HG02943 (cell line): ENCODE measurements around the gene PXDN.
"Not testable (repeated sequence)": the region's sequence is repeated elsewhere in the genome, so short reads cannot be mapped to it uniquely, and the experiment has no call there.

Source experiments
- ATAC-seq: cut with Tn5 transposase; IDR thresholded peaks from one replicate; pipeline ENCODE4 v1.9.1; 2021; ENCODE audit warnings: mild to moderate bottlenecking, low read depth, moderate library complexity; ENCODE audit not compliant: unreplicated experiment

Gene PXDN

DNA sequence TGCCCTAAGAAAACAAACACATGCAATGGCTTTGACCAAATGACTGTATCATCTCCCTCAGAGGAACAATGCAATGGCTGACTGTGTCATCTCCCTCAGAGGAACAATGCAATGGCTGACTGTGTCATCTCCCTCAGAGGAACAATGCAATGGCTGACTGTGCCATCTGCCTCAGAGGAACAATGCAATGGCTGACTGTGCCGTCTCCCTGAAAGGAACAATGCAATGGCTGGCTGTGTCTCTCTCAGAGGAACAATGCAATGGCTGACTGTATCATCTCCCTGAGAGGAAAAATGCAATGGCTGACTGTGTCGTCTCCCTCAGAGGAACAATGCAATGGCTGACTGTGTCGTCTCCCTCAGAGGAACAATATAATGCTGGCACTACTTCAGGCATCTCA lies 122.3 kb downstream of the PXDN start:
- ATAC-seq: not testable (repeated sequence)

GRCh38 chr2:1621501-1621900 lies 122.8 kb downstream of the PXDN start:
- no peak for ATAC-seq

DNA sequence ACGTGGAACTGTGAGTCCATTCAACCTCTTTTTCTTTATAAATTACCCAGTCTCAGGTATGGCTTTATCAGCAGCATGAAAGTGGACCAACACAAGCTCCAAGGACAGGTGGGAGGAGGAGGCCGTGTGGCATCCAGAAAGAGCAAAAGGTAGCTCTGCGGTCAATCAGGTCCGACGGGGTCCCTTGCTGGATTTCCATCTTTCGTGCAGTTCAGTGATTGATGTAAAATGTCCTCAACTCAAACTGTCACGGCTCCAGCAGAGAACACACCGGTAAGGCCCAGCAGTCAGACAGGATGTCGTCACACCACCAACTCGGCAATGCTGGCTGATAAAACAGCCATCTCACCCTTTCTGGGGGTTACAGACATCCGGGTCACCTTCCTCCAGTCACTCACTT lies 123.3 kb downstream of the PXDN start:
- no peak for ATAC-seq

DNA sequence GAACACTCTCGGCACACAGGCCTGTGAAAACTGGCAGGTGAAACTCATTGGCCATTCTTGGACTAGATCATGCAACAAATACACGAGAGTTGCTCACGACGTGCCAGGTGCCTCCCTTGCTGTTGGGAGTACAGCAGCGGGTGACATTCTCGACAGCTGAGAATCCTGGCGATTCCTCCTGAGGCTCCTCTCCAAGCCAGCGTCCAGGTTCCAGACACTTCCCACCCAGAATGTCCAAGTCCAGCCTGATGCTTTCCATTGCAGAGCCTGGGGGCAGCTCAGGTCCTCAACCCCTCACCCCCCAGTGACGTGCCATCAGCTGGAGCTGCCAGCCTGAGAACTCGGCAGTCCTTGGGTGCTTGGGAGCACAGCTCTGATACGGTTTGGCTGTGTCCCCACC lies 124.2 kb downstream of the PXDN start:
- no peak for ATAC-seq

DNA sequence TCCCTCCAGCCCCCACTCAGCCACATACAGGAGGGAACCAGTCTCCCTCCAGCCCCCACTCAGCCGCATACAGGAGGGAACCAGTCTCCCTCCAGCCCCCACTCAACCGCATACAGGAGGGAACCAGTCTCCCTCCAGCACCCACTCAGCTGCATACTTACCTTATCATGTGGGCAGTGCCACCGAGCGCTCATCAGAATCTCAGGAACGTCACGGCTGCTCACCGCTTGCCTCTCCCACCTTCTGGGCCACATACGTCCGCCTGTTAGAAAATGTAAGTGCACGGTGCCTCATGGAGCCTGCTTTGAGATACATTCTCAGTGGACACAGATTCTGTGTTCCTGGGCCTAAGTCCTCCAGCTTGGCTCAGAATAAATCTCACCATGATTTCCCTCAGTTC lies 124.8 kb downstream of the PXDN start:
- ATAC-seq: no peak

DNA sequence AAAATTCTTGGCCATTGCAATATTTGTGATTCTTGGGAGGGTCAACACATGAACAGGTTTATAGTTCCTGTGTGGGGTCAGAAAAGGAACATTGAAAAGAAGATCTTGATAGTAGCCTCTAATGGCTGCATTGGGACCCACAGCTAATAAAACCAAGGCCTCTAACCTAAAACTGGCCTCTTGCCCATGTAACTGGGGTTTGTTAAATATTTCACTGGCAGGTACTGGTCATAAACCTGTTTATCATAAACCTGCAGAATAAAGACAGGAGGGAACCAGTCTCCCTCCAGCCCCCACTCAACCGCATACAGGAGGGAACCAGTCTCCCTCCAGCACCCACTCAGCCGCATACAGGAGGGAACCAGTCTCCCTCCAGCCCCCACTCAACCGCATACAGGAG lies 125.3 kb downstream of the PXDN start:
- ATAC-seq: no peak

DNA sequence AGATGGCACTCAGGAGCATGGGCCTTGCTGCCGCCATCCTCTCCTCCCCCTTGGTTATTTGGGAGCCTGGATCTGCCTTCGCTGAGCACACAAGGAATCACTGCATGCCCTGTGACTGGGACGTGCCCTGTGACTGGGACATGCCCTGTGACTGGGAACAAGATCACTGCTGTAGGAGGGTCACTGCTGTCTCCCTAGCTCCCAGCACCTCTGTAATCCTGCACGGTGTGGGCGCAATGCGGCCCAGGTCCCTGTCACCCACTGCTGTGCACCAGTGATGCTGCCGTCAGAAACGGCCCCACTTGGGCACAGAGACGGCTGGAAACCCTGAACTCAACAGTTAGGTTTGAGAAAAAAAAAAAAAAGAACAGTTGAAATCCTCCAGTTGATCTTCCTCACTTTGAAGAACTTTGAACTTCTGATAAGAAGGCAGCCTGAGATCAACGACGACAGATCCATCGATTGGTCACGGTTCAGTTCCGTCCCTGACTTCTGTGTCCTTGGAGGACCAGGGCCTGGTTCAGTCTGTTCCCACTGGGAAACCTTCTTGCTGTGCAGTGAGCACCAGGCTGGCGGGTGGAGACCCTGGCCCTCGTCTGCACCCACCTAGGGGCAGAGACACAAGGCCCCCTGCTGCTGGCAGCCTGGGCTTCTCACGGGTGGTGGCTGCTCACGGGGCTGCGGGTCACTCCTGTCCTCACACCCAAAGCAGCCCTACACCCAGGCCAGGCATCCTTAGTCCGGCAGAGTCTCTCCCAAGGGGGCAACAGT lies 125.9 kb downstream of the PXDN start:
- ATAC-seq: no peak

- no peak for ATAC-seq
Measured at GRCh38 chr2:1617425-1618021, 126.8 kb downstream of the PXDN start.

- no peak for ATAC-seq
Measured at GRCh38 chr2:1614564-1614963, 129.8 kb downstream of the PXDN start.

- ATAC-seq: no peak
Measured at GRCh38 chr2:1613731-1614354, 130.5 kb downstream of the PXDN start.

- ATAC-seq: no peak
Measured at GRCh38 chr2:1613078-1613445, 131.3 kb downstream of the PXDN start.

- no peak for ATAC-seq
Measured at GRCh38 chr2:1612391-1613077, 131.8 kb downstream of the PXDN start.

- no peak for ATAC-seq
Measured at GRCh38 chr2:1611886-1612285, 132.4 kb downstream of the PXDN start.

GRCh38 chr2:1610096-1610485 lies 134.2 kb downstream of the PXDN start:
- no peak for ATAC-seq

- ATAC-seq: no peak
Measured at GRCh38 chr2:1609485-1610095, 134.7 kb downstream of the PXDN start.

DNA sequence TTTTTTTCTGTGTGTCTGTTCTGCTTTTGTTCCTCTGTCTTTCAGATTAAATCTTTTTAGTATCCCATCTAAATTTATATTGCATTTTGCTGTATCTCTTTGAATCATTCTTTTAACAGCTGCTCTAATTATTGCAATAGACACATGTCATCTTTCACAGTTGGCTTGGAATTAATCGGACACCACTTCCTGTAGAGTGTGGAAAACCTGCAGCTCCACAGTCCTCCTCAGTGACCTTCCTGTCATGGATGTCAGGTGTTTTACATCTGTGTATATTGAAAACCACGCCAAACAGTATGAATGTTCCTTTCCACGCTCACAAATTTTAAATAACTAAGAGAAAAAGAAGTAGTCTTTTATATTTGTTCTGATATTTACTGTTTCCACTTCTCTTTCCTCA lies 135.3 kb downstream of the PXDN start:
- ATAC-seq: no peak

DNA sequence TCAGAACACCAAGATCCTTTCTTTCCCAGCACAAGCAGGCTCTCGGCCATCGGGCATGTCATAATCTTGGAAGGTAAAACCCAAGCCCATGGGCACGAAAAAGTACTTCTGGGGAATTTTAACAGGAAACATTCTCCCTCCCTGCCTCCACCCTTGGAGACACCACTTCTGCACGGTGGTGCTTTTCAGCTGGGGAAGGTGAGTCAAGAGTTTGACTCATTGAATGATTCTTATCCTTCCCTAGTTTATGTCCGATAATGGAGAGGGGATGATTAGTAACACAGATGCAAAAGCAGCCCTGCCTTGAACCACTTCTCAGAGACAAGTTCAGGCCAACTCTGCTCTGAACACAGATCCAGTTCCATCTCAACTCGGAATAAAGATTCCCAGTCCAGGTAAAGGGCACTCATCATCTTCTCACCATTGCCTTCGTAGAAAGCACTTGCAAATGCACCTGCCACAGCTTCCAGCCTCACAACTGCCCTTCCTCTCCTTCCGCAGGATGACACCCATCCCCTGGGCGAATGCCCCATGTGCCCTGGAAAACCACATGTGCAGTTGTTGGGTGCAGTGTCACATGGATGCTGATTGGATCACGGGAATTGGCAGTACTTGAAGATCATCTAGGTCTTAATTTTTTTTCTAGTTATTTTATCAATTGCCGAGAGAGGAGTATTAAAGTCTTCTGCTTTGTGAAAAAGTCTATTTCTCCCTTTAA lies 136.2 kb downstream of the PXDN start:
- ATAC-seq: no peak

DNA sequence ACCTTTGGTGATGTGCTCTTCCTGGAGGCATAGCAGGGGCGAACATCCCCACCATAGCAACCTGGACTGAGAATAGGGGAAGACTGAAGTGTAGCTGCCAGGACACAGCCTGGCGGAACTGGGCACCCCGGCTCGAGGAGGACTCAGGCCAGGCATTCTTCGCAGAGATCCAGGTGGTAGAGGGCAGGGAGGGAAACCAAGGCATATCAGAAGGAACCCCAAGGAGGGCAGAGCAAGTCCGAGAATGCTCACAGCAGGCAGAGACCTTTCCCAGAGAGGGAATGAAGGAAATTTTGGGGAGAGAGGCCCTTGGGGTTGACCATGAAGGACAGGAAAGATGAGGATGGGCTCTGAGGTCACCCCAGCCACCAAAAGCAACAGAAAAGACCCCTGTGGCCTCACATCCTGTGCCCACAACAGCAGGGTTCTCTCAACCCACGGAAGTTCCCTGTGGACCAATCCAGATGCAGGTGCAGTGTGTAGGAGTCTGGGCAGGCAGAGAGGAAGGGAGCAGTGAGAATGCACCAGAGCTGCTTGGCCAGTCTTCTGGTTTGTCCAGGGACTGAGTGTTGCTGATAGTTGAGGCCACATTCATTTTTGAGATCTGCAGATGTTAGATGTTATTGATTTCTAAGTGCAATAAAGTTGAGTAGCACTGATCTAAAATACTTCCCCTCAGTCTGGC lies 136.9 kb downstream of the PXDN start:
- no peak for ATAC-seq

GRCh38 chr2:1606421-1607235 lies 137.7 kb downstream of the PXDN start:
- ATAC-seq: no peak
